ENCODE measurements around the gene TNP2.

The TNP2 gene

DNA sequence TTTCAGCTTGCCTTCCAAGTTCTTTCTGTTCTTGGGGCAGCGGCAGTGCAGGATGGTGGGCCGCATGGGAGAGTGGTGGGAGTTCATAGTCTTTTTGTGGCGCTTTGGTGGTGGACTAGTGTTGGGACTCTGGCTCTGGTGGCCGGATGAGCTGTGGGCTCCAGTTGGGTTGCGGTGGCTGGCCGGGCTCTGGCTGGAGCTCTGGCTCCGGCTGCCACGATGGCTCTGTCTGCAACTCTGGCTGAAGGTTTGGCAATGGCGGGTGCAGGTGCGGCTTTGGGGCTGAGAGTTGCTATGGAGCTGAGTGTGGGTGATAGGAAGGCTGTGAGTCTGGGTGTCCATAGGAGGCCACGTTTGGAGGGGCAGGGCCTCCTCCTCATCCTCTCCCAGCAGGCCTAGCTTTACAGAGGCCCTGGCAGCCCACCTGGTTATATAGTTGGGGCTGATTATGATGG lies at the start of gene TNP2:
TNP2 (minus strand) TSS at position 405 of the 455 bp plus-strand sequence; CDS start at position 342, 63 bp downstream.
- no peak for DNase-seq

DNA sequence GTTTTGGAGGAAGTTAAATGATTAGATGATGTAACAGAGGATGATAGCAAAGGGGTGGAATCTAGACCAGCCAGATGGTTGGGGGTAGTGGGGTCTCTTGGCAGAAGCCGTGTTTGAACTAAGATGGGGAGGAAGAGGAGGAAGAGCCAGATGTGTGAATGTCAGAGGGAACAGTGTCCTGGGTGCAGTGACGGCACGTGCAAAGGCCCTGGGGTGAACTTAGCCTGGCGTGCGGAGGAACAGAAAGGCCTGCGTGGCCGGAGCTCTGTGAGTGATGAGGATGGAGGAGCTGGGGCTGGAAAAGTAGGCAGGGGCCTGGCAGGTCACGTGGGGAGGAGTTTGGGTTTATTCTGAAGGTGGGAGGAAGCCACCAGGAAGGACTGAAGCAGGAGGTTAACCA lies 49.7 kb upstream of the TNP2 start:
- no peak for DNase-seq

DNA sequence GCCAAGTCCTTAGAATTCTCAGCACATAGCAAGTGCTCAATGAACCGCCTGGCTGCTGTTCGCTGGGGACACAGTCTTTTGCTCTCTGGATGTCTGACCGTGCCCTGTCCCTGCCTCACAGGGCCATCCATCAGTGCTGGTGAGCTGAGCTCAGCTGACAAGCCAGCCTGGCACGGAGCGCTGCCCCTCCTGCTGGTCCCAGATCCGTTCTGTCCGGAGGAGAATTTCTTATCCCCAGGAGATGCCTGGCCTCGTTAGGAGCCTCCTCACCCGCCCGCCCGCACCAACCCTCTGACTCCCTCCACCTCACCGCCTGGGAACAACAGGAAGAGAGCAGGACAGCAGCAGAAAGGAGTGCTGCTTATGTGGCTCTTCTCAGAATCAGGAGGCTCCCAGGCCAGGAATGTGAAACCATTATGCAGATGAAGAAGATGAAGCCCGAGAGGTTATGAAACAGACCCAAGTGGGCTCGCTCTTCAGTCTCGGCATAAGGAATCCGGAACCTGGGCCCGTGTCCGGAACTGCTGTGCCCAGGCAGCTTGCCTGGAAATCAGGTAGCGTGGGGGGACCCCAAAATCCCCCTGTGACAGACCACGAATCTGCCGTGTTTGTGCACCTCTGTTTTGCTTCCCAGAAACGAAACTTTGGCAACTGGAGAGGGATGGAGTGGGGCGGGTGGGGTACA lies 47.3 kb upstream of the TNP2 start:
- no peak for DNase-seq

DNA sequence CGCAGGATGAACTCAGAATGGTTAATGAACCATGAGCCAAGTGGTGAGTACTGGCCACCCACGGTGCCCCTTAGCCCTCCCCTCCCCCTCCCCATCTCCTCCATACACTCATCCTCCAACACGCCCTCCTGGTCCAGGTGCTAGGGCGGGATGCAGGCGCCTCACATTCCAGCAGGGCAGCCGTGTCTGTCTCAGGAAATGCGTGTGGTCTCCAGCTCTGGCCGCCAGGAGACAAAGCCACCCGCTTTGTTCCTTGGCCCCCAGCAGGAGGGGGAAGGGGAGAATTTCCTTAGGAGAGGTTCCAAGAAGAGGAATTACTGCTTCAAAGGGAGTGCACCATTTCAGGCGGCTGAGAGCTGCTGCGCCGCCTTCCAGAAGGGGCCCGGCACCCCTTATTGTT lies 46.4 kb upstream of the TNP2 start:
- no peak for DNase-seq

DNA sequence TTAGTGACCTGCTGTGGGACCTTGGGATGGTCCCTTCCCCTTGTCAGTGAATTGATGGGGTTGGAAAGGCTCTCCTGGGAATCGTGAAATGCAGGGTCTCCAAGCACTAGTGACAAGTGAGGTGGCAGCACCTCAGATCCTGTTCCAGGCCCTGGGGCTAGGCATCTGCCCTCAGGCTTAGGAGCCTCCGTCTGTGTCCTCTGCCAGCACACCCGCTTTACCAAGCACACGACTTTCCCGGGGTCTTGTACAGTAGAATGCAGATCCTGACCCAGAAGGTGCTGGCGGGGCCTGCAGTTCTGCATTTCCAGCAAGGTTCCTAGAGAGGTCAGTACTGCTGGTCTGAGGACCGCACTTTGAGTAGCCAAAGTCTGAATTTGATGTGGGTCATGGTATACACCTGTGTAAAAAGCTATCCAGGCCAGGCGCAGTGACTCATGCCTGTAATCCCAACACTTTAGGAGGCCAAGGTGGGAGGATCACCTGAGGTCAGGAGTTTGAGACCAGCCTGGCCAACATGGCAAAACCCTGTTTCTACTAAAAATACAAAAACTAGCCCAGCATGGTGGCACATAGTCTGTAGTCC lies 45.3 kb upstream of the TNP2 start:
- no peak for DNase-seq

DNA sequence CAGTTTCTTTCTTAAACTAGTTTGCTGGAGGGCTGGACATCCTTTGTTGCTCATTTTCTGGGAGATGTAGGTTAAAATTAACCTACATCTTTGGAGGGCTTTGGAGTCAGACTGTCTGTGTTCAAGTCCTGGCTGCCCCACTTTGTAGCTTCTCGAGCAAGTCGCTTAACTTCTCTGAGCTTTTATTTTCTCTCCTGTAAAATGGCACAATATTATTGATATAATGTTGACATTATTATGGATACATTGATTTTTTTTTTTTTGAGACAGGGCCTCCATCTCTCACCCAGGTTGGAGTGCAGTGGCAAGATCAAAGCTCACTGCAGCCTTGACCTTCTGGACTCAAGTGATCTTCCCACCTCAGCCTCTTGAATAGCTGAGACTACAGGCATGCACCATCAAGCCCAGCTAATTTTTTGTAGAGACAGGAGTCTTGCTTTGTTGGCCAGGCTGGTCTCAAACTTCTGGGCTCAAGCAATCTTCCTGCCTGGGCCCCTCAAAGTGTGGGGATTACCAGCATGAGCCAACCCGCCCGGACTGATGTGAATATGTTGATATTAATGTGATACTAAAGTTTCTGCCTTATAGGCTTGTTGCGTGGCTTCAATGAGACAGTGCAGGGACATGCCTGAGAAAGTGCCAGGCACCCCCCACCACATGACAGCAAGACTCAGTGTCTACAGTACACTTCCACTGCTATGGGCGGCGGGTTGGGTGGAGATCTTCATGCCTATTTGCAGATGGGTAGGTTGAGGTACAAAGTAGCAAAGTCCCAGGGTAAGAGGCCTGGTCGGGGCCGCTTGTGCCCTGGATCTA lies 44.6 kb upstream of the TNP2 start:
- DNase-seq, result no peak

DNA sequence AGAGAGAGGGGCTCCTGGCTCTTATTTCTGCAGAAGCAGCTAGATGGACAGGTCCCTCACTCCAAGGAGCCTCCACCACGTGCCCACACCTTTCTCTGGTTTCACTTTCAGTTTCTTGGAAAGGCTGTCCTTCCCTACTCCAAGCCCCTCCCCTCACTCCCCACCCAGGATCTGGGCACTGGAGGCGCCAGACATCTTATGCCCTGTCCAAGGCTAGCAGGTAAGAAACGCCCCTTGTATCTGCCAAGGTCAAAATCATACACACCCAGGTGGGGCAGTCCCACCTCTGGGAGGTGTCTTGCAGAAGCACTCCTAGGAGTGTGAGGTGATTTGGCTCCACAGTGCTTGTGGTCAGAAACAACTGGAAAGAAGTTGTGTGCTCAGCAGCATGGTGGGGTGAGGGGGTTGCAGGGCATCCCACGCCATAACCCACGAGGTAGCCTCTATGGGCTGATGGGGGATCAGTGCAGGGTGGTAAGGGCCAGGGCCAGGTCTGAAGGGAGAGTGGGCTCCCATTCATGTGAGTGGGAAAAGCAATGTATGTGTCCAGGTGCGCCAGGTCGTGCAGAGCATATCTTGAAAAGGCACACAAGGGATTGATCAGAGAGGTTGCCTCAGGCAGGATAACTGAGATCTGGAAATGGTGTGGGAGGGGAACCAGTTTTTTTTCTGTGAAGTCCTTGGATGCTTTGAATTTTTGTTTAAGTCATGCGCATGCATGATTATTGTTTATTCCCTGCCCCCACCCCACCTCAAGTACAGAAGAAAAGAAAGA lies 43.8 kb upstream of the TNP2 start:
- no peak for DNase-seq

DNA sequence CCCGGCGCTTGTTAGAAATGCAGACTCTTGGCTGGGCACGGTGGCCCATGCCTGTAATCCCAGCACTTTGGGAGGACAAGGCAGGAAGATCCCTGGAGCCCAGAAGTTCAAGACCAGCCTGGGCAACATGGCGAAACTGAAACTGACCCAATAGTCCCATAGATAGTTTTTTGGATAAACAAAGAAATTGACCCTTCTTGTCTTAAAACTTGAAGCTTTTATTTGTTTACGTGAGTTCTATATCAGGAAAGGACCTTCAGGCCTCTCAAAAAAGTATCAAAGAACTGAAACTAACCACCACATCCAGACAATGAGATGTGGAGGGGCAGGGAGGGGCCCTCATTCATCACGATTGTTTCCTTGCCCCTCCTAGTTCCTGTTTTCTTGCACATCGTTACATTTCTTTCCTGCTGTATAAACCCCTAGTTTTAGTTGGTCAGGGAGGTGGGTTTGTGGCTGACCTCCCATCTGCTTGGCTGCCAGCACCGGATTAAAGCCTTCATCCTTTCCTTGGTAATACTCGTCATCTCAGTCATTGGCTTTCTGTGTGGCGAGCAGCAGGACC lies 42.0 kb upstream of the TNP2 start:
- peak; percentile 19 to 56 for DNase-seq

DNA sequence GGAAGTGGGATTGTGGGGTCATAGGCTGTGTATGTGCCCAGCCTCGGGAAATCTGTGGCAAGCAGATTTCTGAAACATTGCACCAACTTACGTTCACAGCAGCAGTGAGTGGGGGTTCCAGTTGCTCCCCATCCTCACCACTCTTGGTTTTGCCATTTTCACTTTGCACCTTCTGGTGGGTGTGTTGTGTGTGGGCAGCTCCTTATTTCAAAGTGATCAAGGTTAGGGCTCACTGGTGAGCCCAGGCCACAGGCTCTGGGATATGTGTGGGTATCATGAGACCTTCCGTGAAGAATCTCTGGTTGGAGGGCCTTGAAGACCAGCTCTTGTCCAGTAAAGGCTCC lies 41.5 kb upstream of the TNP2 start:
- no peak for DNase-seq

DNA sequence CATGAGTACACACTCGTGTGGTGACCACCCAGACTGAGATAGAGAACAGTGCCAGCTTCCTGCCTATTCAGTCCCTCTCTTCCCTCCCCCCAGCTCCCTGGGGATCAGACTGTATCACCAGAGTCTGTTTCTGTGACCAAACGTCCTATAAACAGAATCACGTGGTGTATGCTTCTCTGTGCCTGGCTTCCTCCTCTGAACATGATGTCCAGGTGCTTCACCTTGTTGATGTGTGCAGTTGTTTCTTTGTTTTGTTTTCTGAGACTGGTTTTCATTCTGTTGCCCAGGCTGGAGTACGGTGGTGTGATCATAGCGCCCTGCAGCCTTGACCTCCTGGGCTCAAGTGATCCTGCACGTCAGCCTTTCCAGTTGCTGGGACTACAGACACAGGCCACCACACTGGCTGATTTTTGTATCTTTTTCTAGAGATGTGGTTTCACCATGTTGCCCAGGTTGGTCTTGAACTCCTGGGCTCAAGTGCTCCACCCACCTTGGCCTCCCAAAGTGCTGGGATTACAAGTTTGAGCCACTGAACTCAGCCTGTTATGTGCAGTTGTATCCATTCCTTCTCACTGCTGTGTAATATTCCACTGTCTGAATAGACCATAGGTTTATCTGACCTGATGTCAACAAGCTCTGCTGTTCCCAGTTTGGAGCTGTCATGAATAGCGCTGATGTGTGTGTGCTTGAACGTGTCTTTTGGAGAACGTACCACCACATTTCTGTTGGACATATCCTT lies 40.9 kb upstream of the TNP2 start:
- no peak for DNase-seq

DNA sequence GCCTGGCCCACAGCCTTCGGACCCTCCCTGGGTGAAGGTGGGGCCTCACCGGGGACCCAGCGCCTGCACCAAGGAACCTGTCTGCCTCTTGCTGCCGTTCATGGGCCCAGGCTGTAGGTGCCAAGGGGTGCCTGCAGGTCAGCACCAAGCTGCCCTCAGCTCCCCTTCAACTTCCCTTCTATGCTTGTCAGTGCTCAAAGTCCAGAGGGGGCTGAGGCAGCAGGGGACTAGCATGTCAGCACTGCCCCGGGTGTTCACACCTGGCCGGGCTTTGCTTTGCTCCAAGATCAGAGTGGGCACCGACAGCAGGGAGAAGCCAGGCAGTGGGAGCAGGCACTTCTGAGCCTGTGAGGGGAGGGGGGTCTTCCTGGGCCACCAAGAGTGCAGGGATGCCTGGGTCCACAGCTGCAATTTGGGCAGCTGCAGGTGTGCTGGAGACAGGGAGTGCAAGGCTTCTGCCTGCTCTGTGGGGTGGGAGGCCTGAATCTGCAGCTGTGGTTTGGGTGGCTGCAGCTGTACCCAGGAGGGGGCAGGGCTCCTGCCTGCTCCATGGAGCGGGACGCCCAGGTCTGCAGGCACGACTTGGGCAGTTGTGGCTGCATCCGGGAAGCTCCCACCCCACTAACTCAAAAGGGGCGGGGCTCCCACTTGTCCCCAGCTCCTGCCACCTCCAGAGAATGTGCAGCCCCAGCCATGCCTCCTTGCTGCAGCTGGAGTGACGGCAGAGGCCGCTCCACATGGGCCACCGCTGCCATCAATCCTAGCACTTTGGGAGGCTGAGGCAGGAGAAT lies 39.6 kb upstream of the TNP2 start:
- no peak for DNase-seq

DNA sequence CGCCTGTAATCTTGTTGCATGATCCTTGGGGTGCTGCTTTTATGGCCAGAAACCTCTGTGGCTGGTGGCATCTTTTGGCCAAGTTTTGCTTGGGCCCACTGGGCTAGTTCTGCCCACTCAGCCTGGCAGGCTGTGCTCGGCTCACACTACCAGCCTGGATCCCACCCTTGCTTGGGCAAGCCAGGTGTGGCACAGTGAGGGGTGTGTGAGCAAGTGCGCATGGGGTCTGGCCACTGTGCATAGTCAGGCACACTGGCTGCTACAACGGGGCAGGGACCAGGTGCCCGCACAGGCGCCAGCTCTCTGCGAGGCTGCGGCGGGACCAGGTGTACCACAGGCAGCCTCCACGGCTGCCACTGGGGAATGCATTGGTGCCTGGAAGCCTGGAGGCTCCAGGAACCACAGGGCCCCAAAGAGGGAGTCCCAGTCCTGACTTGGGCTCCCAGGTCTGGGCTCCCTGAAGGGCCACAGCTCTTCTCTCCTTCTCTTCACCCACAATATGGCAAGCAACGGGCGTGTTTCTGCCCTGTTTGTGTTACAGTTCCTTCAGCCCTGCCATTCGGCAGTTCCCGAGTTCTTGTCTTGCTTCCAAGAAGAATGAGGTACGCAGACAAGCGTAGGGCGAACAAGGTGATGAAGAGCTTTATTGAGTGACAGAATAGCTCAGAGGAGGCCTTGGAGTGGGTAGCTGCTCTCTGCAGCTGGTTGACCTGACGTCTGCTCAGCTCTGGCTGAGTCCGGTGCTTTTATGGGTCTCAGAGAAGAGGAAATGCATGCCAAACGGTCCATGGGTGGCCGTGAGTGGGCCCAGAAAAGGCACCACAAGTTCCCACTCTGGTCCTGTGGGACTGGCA lies 38.7 kb upstream of the TNP2 start:
- no peak for DNase-seq

DNA sequence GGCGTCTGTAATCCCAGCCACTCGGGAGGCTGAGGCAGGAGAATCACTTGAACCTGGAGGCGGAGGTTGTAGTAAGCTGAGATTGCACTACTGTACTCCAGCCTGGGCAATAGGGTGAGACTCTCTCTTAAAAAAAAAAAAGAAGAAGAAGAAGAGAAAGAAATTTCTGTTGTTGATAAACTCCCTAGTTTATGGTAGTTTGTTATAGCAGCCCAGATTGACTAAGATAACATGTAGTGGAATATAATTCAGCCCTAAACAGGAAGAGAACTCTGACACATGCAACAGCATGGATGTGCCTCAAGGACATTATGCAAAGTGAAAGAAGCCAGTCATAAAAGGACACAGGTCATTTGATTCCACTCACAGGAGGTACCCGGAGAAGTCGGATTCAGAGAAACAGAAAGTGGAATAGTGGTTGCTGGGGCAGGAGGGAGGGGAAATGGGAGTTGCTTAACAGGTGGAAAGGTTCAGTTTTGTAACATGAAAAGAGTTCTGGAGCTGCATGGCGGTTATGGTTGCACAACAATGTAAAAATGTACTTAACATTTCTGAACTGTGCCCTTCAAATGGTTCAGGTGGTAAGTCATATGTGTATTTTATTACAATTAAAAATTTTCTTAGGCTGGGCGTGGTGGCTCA lies 38.0 kb upstream of the TNP2 start:
- peak; percentile 55 to 70 for DNase-seq

DNA sequence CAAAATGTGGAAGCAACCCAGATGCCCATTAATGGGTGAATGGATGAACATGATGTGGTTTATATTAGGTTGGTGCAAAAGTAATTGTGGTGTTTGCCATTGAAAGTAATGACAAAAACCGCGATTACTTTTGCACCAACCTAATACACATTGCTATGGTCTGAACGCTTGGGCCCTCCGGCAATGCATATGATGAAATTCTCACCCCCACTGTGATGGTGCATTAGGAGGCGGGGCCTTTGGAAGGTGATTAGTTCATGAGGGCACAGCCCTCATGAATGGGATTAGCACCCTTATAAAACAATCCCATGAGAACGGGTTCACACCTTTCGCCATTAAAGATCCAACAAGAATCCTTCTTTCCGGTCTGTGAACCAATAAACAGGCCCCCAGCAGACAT lies 37.3 kb upstream of the TNP2 start:
- no peak for DNase-seq

DNA sequence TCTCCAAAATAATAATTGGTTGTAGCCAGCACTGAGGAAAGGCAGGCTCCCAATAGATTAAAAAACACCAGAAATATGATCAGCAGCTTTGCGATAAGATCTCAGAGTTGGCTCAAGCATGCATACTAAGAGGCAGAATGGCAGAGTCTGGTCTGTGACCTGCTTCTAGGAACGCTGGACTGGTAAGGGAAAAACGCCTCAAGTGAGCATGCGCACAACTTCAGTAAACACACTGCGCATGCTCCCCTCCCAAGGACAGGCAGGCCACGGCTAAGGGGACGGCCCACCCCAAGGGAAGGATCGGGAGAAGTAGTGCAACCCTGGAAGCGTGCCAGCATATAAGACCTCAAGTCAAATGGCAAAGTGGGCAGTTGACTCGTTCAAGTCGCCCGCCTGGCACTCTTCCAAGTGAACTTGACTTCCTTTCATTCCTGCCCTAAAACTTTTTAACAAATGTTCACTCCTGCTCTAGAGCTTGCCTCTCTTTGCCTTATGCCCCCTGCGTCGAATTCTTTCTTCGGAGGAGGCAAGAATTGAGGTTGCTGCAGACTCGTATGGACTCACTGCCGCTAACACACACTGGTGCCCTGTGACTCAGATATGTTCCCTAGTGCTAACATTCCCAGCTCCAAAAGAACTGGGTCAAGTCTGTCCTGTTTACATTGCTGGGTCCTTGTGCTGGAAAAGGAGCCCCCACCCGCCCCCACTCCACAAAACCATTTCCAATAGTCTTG lies 34.4 kb upstream of the TNP2 start:
- no peak for DNase-seq

DNA sequence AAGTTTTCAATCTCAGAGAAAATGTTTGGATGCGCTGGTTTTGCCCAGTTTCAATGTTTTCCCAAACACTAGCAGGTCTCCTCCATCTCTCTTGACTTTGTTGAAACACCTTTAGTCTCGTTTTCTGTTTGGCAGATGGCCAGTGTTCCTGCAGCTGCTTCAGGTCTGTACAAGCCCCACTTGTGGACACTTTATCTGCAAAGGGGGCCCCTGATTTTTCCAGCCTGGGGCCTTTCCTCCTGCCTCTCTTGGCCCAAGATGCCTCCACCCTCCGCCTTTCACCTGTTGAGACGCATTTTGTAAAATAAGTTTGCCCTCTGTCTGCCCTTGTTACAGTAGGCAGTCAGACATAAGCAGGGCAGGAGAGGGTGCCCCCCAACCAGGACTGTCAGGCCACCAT lies 33.9 kb upstream of the TNP2 start:
- DNase-seq, result no peak

DNA sequence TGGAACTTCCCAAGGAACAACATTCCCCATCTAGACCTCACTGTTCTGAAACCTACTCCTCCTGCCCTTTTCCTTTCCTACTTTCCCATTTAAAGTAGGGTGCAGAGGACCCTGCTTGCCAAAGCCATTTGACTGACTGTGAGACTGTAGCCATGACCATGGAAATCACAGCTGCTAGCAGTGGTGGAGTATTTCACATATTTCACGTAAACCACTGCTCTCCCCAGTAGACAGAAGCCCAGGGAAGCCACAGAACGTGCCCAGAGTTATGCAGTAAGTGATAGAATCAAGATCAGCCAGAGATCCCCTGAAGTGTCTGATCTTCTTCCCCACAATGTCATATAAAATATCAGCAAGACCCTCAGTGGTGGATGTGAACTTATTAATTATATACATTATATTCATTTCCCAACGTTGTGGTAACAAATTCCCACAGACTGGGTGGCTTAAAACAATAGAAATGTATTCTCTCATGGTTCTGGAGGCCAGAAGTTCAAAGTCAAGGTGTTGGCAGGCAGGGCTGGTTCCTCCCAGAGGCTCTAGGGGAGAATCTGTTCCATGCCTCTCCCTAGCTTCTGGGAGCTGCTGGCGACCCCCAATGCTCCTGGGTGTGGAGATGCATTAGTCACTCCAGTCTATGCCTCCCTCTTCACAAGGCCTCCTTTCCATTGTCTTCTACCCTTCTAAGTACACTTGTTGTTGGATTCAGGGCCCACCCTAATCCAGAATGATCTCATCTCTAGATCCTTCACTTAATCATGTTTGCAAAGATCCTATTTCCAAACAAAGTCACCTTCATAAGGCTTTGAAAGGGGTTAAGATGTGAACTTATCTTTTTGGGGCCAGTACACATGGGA lies 32.7 kb upstream of the TNP2 start:
- no peak for DNase-seq

DNA sequence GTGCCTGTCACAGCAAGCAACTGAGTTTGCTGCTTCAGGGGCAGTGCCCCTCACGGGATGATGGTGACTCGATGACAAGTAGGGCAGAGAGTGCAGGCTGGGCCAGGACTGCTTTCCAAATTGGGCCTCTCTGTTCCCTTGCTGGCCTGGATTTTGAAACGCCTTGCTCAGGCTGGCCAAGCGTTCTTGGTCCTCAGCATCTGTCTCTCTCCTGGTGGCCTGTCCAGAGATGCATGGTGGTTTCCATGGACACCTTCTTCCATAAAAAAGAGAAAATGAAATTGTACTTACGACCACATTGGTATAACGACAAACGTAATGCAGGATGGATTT lies 31.4 kb upstream of the TNP2 start:
- no peak for DNase-seq
